MM.1S (cell line): ENCODE data around the gene SH3TC2.

Experiments used
- CTCF ChIP-seq: fragments of 300-600 bp; sonication (generic); IDR thresholded peaks from 2 replicates; pipeline ENCODE4 v1.5.1; 2016; ENCODE audit warnings: antibody characterized with exemption, low read length, mixed read lengths
- EZH2 ChIP-seq: fragments of 300-600 bp; sonication (generic); optimal IDR thresholded peaks from 2 replicates; pipeline ENCODE3; 2017; ENCODE audit warnings: low read depth, mild to moderate bottlenecking, antibody characterized with exemption, low read length, mixed read lengths
- EZH2phosphoT487 ChIP-seq: fragments of 300-600 bp; sonication (generic); IDR thresholded peaks from 2 replicates; pipeline ENCODE4 v1.6.1; 2018; ENCODE audit warnings: antibody characterized with exemption, low read length

GRCh38 chr5:148979083-148979723 is 83.7 kb downstream of the SH3TC2 start:
- TF ChIP-seq CTCF (no peak), EZH2 (no peak), EZH2phosphoT487 (no peak)
